H9 (cell line): ENCODE data around the gene MYO7A. TPM values are rescaled to one million over a fixed set of nuclear protein-coding genes. Genes with fewer than 3 reads are reported as not detected.

Experiments
- DNase-seq: peaks from one replicate; pipeline ENCODE4 v3.0.0-alpha.2; 2017
- H2AFZ ChIP-seq: one replicate; pipeline ENCODE4 v1.6.1; 2013; ENCODE audit warnings: mild to moderate bottlenecking, low read length, control low read depth, moderate library complexity
- H2AK5ac ChIP-seq: 2 replicates; pipeline ENCODE4 v1.6.1; 2013; ENCODE audit warnings: low read length, control low read depth, mixed read lengths; ENCODE audit not compliant: insufficient read length
- H2BK120ac ChIP-seq: one replicate; pipeline ENCODE4 v1.6.1; 2013; ENCODE audit warnings: low read depth, mild to moderate bottlenecking, low read length, control low read depth, inconsistent platforms; ENCODE audit not compliant: poor library complexity, severe bottlenecking
- H2BK12ac ChIP-seq: 2 replicates; pipeline ENCODE4 v1.6.1; 2013; ENCODE audit warnings: low read length, control low read depth, mixed read lengths, low read depth; ENCODE audit not compliant: insufficient read length
- H2BK15ac ChIP-seq: 2 replicates; pipeline ENCODE4 v1.6.1; 2013; ENCODE audit warnings: low read depth, low read length, control low read depth
- H2BK20ac ChIP-seq: one replicate; pipeline ENCODE4 v1.6.1; 2013; ENCODE audit warnings: low read depth, mild to moderate bottlenecking, low read length, control low read depth, inconsistent platforms; ENCODE audit not compliant: poor library complexity, severe bottlenecking
- H2BK5ac ChIP-seq: 2 replicates; pipeline ENCODE4 v1.6.1; 2013; ENCODE audit warnings: low read length, control low read depth, mixed read lengths; ENCODE audit not compliant: insufficient read length
- H3K14ac ChIP-seq: 2 replicates; pipeline ENCODE4 v1.6.1; 2013; ENCODE audit warnings: low read length, control low read depth; ENCODE audit not compliant: insufficient read depth
- H3K18ac ChIP-seq: 2 replicates; pipeline ENCODE4 v1.6.1; 2013; ENCODE audit warnings: low read depth, mild to moderate bottlenecking, mixed read lengths, low read length, control low read depth; ENCODE audit not compliant: insufficient read length
- H3K23ac ChIP-seq: 2 replicates; pipeline ENCODE4 v1.6.1; 2013; ENCODE audit warnings: low read length, control low read depth, mixed read lengths, low read depth; ENCODE audit not compliant: insufficient read length
- H3K23me2 ChIP-seq: 2 replicates; pipeline ENCODE4 v1.6.1; 2013; ENCODE audit warnings: low read depth, mild to moderate bottlenecking, mixed read lengths, low read length, control low read depth; ENCODE audit not compliant: insufficient read length, poor library complexity, severe bottlenecking
- H3K27ac ChIP-seq: 2 replicates; pipeline ENCODE4 v1.5.1; 2013; ENCODE audit warnings: low read length, control low read depth, mixed read lengths, low read depth; ENCODE audit not compliant: insufficient read length
- H3K27me3 ChIP-seq: 2 replicates; pipeline ENCODE4 v1.6.1; 2013; ENCODE audit warnings: low read length, control low read depth, inconsistent platforms; ENCODE audit not compliant: insufficient read depth
- H3K4ac ChIP-seq: 2 replicates; pipeline ENCODE4 v1.6.1; 2013; ENCODE audit warnings: low read depth, mild to moderate bottlenecking, control low read depth, inconsistent platforms, low read length, moderate library complexity
- H3K4me1 ChIP-seq: 2 replicates; pipeline ENCODE4 v1.6.1; 2013; ENCODE audit warnings: low read length, control low read depth, inconsistent platforms; ENCODE audit not compliant: insufficient read depth
- H3K4me2 ChIP-seq: 2 replicates; pipeline ENCODE4 v1.6.1; 2013; ENCODE audit warnings: low read length, control low read depth, mixed read lengths; ENCODE audit not compliant: insufficient read length, insufficient read depth
- H3K56ac ChIP-seq: 2 replicates; pipeline ENCODE4 v1.6.1; 2013; ENCODE audit warnings: low read depth, mild to moderate bottlenecking, mixed read lengths, low read length, control low read depth; ENCODE audit not compliant: insufficient read length
- H3K79me1 ChIP-seq: 2 replicates; pipeline ENCODE4 v1.6.1; 2013; ENCODE audit warnings: low read depth, mild to moderate bottlenecking, moderate library complexity, low read length, control low read depth, inconsistent platforms; ENCODE audit not compliant: insufficient read depth, poor library complexity, severe bottlenecking
- H3K79me2 ChIP-seq: 2 replicates; pipeline ENCODE4 v1.6.1; 2013; ENCODE audit warnings: low read length, control low read depth, inconsistent platforms; ENCODE audit not compliant: insufficient read depth
- H3K9ac ChIP-seq: 2 replicates; pipeline ENCODE4 v1.6.1; 2013; ENCODE audit warnings: low read length, control low read depth, mixed read lengths; ENCODE audit not compliant: insufficient read length; ENCODE audit errors: extremely low read depth
- H3K9me3 ChIP-seq: one replicate; pipeline ENCODE4 v1.6.1; 2013; ENCODE audit warnings: low read depth, low read length, inconsistent platforms; ENCODE audit not compliant: control insufficient read depth
- H3T11ph ChIP-seq: one replicate; pipeline ENCODE4 v1.6.1; 2013; ENCODE audit warnings: mild to moderate bottlenecking, low read length, control low read depth, inconsistent platforms
- H4K20me1 ChIP-seq: one replicate; pipeline ENCODE4 v1.6.1; 2013; ENCODE audit not compliant: control insufficient read depth, insufficient read length, insufficient read depth
- H4K5ac ChIP-seq: 2 replicates; pipeline ENCODE4 v1.6.1; 2013; ENCODE audit warnings: low read depth, mild to moderate bottlenecking, mixed read lengths, low read length, control low read depth; ENCODE audit not compliant: insufficient read length
- H4K8ac ChIP-seq: replicated peaks from 2 replicates; pipeline ENCODE4 v1.6.1; 2013; ENCODE audit warnings: low read length, control low read depth, mixed read lengths, low read depth; ENCODE audit not compliant: insufficient read length
- H4K91ac ChIP-seq: 2 replicates; pipeline ENCODE4 v1.6.1; 2013; ENCODE audit warnings: low read depth, mild to moderate bottlenecking, moderate library complexity, mixed read lengths, low read length, control low read depth; ENCODE audit not compliant: insufficient read length
- H3K27ac Mint-ChIP-seq, 3 experiments: 2 replicates in 2 of 3; 3 replicates in 1 of 3; pipeline ENCODE4 v1.8.0; 2020 to 2021; ENCODE audit warnings: mixed read lengths in 3 of 3, mild to moderate bottlenecking in 1 of 3, moderate library complexity in 1 of 3
- H3K27me3 Mint-ChIP-seq: 2 replicates; pipeline ENCODE4 v1.8.0; 2021; ENCODE audit warnings: low read depth, mild to moderate bottlenecking, moderate library complexity, mixed read lengths
- H3K36me3 Mint-ChIP-seq, 3 experiments: 2 replicates in 2 of 3; 3 replicates in 1 of 3; pipeline ENCODE4 v1.8.0; 2020 to 2021; ENCODE audit warnings: low read depth in 3 of 3, mixed read lengths in 3 of 3; ENCODE audit not compliant: insufficient read depth in 1 of 3
- H3K4me1 Mint-ChIP-seq, 2 experiments: 2 replicates each; pipeline ENCODE4 v1.8.0; 2020; ENCODE audit warnings: mixed read lengths in 2 of 2
- H3K4me3 Mint-ChIP-seq, 2 experiments: 2 replicates in 1 of 2; 3 replicates in 1 of 2; pipeline ENCODE4 v1.8.0; 2020 to 2021; ENCODE audit warnings: mild to moderate bottlenecking in 2 of 2, mixed read lengths in 2 of 2, moderate library complexity in 1 of 2
- H3K9me3 Mint-ChIP-seq, 2 experiments: 2 replicates in 1 of 2; 3 replicates in 1 of 2; pipeline ENCODE4 v1.8.0; 2020; ENCODE audit warnings: mild to moderate bottlenecking in 2 of 2, mixed read lengths in 2 of 2, moderate library complexity in 1 of 2
- WGBS: extraction: QIAGEN DNeasy Blood & Tissue Kit; methylation state at CpG from one replicate; pipeline ENCODE4 v1.1.7; 2013; ENCODE audit warnings: missing lambda C conversion rate, low lambda C conversion rate, mixed read lengths; ENCODE audit not compliant: insufficient read length; ENCODE audit errors: extremely low coverage; 5-methylcytosine and 5-hydroxymethylcytosine counted together
- total RNA-seq: library from RNA; stranded (reverse); gene quantifications from 2 replicates; pipeline ENCODE4 v1.2.1, GENCODE V29; 2021
- TF ChIP-seq, protein P1 (sequence below): fragments of 200-600 bp; sonication (generic); conservative IDR thresholded peaks from 3 replicates; pipeline ENCODE4 v1.8.0; 2021; ENCODE audit warnings: antibody characterized with exemption, mild to moderate bottlenecking

MYO7A gene
- total RNA-seq, 1 experiment from 2014 or later = 1.6 TPM

DNA sequence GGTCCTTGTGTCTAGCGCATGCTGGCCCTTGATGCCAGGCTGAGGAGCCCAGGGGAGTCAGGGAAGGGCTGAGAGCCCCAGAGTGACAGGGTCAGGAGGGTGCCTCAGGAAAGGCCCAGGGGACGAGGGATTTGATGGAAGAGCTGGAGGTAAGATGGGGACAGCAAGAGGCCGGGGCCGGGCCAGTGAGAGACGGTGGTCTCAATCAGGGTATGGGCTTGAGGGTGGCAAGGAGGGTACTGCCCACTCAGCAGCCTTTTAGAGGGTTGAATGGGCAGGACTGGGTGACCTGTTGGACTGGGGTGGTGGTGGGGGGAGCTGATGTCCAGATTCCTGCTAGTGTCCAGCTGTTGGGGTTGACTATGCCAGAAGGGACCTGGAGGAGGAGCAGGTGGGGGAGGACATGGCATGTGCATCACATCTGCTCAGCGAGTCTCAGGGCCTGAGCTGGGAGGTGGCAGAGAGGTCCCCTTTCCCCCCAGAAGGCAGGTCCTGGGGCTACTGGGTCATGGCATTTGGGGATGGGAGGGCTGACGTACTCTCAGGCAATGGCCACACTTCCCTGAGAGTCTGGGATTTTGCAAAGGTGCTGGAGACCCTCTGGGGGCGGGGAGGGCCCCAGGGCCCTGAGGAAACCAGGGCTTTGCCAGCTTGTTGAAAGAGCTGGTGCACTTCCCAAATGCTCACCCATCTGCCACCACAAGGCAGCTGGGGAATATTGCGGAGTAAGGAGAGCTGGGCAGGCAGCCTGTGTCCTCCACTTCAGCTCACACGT, 18.4 kb downstream of the MYO7A start:
- Histone ChIP-seq H4K91ac (no peak overlapping the region), H3T11ph (no peak overlapping the region), H3K4me1 (peaks cover 2% of the 10 kb centered on the region; the same call in 1 of the 2 replicates), H3K27me3 (no peaks in the 10 kb centered on the region), H4K20me1 (peaks cover 3% of the 10 kb centered on the region), H3K56ac (no peak overlapping the region), H2BK20ac (no peak overlapping the region), H2BK5ac (no peak overlapping the region), H3K4ac (no peak overlapping the region), H2AFZ (no peak overlapping the region), H3K4me2 (no peak overlapping the region), H3K14ac (no peak overlapping the region; the same call in 1 of the 2 replicates), H2BK120ac (no peak overlapping the region), H3K79me1 (no peaks in the 10 kb centered on the region), H4K5ac (no peak overlapping the region), H3K27ac (no peak overlapping the region), H3K79me2 (no peaks in the 10 kb centered on the region), H2AK5ac (no peak overlapping the region), H2BK12ac (no peak overlapping the region), H3K23ac (no peak overlapping the region), H3K9me3 (no peaks in the 10 kb centered on the region), H3K23me2 (peaks cover 8% of the 10 kb centered on the region), H2BK15ac (no peak overlapping the region), H3K18ac (no peak overlapping the region), H3K9ac (no peak overlapping the region), H4K8ac (no peak overlapping the region)
- Mint-ChIP-seq H3K36me3 (no peaks in the 10 kb centered on the region), H3K27me3 (peaks cover 20% of the 10 kb centered on the region), H3K9me3 (no peaks in the 10 kb centered on the region; a peak in 1 of 5 replicates), H3K4me1 (peaks cover 23 to 28% of the 10 kb centered on the region in 2 experiments), H3K27ac (no peak overlapping the region), H3K4me3 (no peak overlapping the region)
- TF ChIP-seq, protein P1, sequence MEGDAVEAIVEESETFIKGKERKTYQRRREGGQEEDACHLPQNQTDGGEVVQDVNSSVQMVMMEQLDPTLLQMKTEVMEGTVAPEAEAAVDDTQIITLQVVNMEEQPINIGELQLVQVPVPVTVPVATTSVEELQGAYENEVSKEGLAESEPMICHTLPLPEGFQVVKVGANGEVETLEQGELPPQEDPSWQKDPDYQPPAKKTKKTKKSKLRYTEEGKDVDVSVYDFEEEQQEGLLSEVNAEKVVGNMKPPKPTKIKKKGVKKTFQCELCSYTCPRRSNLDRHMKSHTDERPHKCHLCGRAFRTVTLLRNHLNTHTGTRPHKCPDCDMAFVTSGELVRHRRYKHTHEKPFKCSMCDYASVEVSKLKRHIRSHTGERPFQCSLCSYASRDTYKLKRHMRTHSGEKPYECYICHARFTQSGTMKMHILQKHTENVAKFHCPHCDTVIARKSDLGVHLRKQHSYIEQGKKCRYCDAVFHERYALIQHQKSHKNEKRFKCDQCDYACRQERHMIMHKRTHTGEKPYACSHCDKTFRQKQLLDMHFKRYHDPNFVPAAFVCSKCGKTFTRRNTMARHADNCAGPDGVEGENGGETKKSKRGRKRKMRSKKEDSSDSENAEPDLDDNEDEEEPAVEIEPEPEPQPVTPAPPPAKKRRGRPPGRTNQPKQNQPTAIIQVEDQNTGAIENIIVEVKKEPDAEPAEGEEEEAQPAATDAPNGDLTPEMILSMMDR = no peak
- no peak for DNase-seq
- no CpG with 5 or more reads among the region's 10 CpGs for WGBS
